ENCODE data around the gene NFS1.

DNA sequence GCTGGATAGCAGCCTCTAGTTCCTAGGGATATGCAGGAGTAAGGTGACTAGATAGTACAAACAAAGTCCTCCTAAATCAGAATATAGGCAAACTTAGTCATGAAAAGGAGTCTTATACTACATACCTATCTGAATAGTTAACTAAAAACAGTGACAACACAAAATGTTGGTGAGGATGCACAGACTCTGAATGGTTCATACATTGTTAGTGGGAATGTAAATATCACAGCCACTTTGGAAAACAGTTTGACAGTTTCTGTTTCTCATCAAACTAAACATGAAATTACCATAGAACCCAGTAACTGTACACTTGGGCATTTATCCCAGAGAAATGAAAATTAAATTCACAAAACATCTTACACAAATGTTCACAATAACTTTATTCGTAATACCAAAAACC lies 17.2 kb downstream of the NFS1 start:
- TF ChIP-seq, protein P1, sequence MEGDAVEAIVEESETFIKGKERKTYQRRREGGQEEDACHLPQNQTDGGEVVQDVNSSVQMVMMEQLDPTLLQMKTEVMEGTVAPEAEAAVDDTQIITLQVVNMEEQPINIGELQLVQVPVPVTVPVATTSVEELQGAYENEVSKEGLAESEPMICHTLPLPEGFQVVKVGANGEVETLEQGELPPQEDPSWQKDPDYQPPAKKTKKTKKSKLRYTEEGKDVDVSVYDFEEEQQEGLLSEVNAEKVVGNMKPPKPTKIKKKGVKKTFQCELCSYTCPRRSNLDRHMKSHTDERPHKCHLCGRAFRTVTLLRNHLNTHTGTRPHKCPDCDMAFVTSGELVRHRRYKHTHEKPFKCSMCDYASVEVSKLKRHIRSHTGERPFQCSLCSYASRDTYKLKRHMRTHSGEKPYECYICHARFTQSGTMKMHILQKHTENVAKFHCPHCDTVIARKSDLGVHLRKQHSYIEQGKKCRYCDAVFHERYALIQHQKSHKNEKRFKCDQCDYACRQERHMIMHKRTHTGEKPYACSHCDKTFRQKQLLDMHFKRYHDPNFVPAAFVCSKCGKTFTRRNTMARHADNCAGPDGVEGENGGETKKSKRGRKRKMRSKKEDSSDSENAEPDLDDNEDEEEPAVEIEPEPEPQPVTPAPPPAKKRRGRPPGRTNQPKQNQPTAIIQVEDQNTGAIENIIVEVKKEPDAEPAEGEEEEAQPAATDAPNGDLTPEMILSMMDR (IDR thresholded peaks at IDR 0.05; ENCODE audit: low read depth, low read length, missing input control) = no peak
- TF ChIP-seq, protein P2, sequence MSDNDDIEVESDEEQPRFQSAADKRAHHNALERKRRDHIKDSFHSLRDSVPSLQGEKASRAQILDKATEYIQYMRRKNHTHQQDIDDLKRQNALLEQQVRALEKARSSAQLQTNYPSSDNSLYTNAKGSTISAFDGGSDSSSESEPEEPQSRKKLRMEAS (IDR thresholded peaks at IDR 0.05) = no peak
- TF ChIP-seq YY1 (IDR thresholded peaks at IDR 0.05) (no peak), FOXA1 (IDR thresholded peaks at IDR 0.05) (no peak), RXRA (IDR thresholded peaks at IDR 0.05) (no peak), EGR1 (IDR thresholded peaks at IDR 0.05; ENCODE audit: low read depth in 2 of 2) (no peak), RAD21 (IDR thresholded peaks at IDR 0.05) (no peak), TAF1 (conservative IDR thresholded peaks at IDR 0.05) (no peak), JUND (IDR thresholded peaks at IDR 0.05) (no peak)
- TF ChIP-seq, protein P3, sequence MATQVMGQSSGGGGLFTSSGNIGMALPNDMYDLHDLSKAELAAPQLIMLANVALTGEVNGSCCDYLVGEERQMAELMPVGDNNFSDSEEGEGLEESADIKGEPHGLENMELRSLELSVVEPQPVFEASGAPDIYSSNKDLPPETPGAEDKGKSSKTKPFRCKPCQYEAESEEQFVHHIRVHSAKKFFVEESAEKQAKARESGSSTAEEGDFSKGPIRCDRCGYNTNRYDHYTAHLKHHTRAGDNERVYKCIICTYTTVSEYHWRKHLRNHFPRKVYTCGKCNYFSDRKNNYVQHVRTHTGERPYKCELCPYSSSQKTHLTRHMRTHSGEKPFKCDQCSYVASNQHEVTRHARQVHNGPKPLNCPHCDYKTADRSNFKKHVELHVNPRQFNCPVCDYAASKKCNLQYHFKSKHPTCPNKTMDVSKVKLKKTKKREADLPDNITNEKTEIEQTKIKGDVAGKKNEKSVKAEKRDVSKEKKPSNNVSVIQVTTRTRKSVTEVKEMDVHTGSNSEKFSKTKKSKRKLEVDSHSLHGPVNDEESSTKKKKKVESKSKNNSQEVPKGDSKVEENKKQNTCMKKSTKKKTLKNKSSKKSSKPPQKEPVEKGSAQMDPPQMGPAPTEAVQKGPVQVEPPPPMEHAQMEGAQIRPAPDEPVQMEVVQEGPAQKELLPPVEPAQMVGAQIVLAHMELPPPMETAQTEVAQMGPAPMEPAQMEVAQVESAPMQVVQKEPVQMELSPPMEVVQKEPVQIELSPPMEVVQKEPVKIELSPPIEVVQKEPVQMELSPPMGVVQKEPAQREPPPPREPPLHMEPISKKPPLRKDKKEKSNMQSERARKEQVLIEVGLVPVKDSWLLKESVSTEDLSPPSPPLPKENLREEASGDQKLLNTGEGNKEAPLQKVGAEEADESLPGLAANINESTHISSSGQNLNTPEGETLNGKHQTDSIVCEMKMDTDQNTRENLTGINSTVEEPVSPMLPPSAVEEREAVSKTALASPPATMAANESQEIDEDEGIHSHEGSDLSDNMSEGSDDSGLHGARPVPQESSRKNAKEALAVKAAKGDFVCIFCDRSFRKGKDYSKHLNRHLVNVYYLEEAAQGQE (IDR thresholded peaks at IDR 0.05) = no peak
- TF ChIP-seq, protein P4, sequence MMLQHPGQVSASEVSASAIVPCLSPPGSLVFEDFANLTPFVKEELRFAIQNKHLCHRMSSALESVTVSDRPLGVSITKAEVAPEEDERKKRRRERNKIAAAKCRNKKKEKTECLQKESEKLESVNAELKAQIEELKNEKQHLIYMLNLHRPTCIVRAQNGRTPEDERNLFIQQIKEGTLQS (IDR thresholded peaks at IDR 0.05) = no peak
- TF ChIP-seq, protein P5, sequence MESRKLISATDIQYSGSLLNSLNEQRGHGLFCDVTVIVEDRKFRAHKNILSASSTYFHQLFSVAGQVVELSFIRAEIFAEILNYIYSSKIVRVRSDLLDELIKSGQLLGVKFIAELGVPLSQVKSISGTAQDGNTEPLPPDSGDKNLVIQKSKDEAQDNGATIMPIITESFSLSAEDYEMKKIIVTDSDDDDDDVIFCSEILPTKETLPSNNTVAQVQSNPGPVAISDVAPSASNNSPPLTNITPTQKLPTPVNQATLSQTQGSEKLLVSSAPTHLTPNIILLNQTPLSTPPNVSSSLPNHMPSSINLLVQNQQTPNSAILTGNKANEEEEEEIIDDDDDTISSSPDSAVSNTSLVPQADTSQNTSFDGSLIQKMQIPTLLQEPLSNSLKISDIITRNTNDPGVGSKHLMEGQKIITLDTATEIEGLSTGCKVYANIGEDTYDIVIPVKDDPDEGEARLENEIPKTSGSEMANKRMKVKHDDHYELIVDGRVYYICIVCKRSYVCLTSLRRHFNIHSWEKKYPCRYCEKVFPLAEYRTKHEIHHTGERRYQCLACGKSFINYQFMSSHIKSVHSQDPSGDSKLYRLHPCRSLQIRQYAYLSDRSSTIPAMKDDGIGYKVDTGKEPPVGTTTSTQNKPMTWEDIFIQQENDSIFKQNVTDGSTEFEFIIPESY (IDR thresholded peaks at IDR 0.05) = no peak

All from liver (tissue), 3 donors.